Progenitor cell of endocrine pancreas (in vitro differentiated cells): ENCODE results near the gene C1orf94. TPM values are rescaled to one million over a fixed set of nuclear protein-coding genes. Genes with fewer than 3 reads are reported as not detected.

Source experiments
- DNase-seq: peaks from one replicate; pipeline ENCODE4 v3.0.0; 2021; ENCODE audit warnings: low spot score; ENCODE audit not compliant: unreplicated experiment
- H3K27ac Mint-ChIP-seq: 2 replicates; pipeline ENCODE4 v1.8.0; 2021; ENCODE audit warnings: mild to moderate bottlenecking, moderate library complexity, mixed read lengths
- H3K27me3 Mint-ChIP-seq: 2 replicates; pipeline ENCODE4 v1.8.0; 2021; ENCODE audit warnings: mixed read lengths
- H3K36me3 Mint-ChIP-seq: 2 replicates; pipeline ENCODE4 v1.8.0; 2022; ENCODE audit warnings: mixed read lengths; ENCODE audit not compliant: insufficient read depth
- H3K4me1 Mint-ChIP-seq: 2 replicates; pipeline ENCODE4 v1.8.0; 2021; ENCODE audit warnings: low read depth, mixed read lengths
- H3K4me3 Mint-ChIP-seq: 2 replicates; pipeline ENCODE4 v1.8.0; 2021; ENCODE audit warnings: low read depth, mild to moderate bottlenecking, moderate library complexity, mixed read lengths
- H3K9me3 Mint-ChIP-seq: 2 replicates; pipeline ENCODE4 v1.8.0; 2021; ENCODE audit warnings: low read depth, mixed read lengths
- total RNA-seq: library from RNA; stranded (reverse); gene quantifications from 2 replicates; pipeline ENCODE4 v1.2.1, GENCODE V29; 2021
- TF ChIP-seq, protein P1 (sequence below): fragments of 200-600 bp; sonication (generic); IDR thresholded peaks from one replicate; pipeline ENCODE4 v1.5.0; 2021; ENCODE audit warnings: antibody characterized with exemption, mild to moderate bottlenecking; ENCODE audit not compliant: unreplicated experiment

C1orf94 gene
- total RNA-seq, 1 donor from 2014 or later = not detected

DNA sequence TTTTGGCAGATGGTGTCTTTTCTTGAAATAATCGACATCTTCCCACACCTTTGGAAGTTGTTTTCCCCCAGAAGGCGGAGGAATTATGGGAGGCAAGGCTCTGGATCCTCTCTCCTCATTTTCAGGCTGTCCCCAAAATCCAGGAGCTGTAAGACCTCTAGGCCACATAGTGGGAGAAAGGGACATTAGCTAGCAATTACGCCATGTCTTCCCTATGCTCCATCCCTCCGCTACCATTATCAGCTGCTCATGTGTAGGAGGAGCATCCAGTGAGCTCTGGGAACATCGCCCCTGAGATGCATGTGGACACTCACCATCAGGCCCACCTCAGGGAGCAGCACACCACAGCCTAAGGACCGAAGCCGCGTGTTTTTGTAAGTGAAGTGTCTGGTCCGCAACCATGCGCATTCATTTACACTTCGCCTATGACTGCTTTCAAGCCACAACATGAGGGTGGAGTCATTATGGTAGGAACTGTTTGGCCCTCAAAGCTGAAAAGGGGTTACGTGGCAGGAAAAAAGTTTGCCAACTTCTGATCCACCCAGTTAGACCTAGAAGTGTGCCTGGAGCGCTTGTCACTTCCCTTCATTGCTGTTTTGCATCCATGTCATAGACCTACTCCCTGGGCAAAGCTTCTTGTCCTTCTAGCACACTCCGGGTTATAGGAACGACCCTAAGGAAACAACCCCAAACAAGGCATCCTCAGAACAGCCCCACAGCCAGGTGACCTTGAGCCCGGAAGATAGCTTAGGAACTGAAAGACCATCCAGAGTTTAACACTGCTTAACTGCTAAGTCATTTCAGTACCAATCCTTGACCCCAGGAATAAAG is 85.5 kb downstream of the C1orf94 start:
- TF ChIP-seq, protein P1, sequence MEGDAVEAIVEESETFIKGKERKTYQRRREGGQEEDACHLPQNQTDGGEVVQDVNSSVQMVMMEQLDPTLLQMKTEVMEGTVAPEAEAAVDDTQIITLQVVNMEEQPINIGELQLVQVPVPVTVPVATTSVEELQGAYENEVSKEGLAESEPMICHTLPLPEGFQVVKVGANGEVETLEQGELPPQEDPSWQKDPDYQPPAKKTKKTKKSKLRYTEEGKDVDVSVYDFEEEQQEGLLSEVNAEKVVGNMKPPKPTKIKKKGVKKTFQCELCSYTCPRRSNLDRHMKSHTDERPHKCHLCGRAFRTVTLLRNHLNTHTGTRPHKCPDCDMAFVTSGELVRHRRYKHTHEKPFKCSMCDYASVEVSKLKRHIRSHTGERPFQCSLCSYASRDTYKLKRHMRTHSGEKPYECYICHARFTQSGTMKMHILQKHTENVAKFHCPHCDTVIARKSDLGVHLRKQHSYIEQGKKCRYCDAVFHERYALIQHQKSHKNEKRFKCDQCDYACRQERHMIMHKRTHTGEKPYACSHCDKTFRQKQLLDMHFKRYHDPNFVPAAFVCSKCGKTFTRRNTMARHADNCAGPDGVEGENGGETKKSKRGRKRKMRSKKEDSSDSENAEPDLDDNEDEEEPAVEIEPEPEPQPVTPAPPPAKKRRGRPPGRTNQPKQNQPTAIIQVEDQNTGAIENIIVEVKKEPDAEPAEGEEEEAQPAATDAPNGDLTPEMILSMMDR = no peak
- Mint-ChIP-seq H3K36me3 (no peaks in the 10 kb centered on the region), H3K4me3 (no peak overlapping the region), H3K27ac (no peak overlapping the region), H3K9me3 (no peaks in the 10 kb centered on the region), H3K4me1 (no peaks in the 10 kb centered on the region), H3K27me3 (peaks cover 34% of the 10 kb centered on the region)
- no peak for DNase-seq

DNA sequence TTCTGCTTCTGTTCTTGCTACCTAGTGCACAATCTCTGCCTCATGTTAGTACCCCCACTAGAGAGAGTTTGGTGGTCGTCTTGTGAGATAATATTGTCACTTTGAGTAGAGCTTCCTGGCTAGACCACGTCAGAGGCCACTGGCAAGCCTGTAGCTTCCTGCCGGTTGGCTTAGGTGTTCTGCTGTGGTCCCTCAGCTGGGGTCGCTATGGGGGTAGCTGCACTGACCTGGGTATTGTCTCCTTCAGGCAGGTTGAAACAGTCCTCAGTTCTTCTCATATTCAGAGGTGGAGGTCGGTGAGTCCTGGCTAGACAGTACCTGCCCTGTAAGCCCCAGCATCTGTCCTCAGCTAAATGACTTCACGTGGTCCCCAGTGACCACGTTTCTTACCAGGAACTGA is 86.2 kb downstream of the C1orf94 start:
- H3K27me3 Mint-ChIP-seq = peaks cover 40% of the 10 kb centered on the region
- H3K9me3 Mint-ChIP-seq = no peaks in the 10 kb centered on the region
- H3K4me3 Mint-ChIP-seq = no peak overlapping the region
- TF ChIP-seq, protein P1 = no peak
- no peak overlapping the region for H3K27ac Mint-ChIP-seq
- DNase-seq = no peak
- no peaks in the 10 kb centered on the region for H3K4me1 Mint-ChIP-seq
- no peaks in the 10 kb centered on the region for H3K36me3 Mint-ChIP-seq

DNA sequence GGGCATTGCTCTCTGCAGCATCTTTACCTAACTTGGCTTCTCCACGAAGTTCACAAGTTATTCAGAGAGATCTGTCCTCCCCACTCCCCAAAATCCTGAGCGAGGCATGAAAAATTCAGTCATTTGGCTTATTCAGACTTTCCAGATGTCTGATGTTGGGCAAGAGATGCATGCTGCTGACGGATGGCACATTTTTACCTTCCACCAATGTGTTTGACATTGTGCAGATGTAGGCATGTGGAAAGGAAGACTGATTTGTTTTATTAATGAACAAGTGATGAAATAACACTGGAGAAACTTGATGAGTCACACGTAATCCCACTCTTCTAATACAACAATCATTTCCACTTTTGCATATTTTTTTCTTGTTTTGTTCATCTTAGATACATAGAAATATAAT is 86.7 kb downstream of the C1orf94 start:
- peaks cover 44% of the 10 kb centered on the region for H3K27me3 Mint-ChIP-seq
- H3K4me1 Mint-ChIP-seq = no peaks in the 10 kb centered on the region
- no peaks in the 10 kb centered on the region for H3K9me3 Mint-ChIP-seq
- no peak for DNase-seq
- no peaks in the 10 kb centered on the region for H3K36me3 Mint-ChIP-seq
- H3K4me3 Mint-ChIP-seq = no peak overlapping the region
- H3K27ac Mint-ChIP-seq = no peak overlapping the region
- TF ChIP-seq, protein P1 = no peak

DNA sequence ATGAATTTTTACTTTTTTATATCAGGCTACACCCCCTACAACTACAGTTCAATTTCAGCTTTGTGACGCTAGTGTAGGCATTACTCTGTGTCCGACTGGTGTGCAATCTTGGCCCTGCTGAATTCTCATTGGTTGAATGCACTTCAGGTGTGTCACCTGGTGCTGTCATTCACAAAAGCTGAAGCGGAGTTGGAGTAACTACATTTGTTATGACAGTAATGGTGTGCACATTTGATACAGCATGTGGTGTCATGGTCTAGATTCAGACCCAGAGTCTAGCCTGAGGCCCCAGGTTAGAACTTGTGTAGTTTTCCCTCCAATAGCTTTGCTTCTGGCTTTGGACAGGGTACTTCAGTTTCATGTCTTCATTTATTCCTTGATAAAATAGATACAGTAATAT is 88.7 kb downstream of the C1orf94 start:
- TF ChIP-seq, protein P1 = no peak
- peaks cover 58% of the 10 kb centered on the region for H3K27me3 Mint-ChIP-seq
- H3K4me1 Mint-ChIP-seq = no peaks in the 10 kb centered on the region
- no peaks in the 10 kb centered on the region for H3K9me3 Mint-ChIP-seq
- H3K27ac Mint-ChIP-seq = no peak overlapping the region
- no peak for DNase-seq
- no peak overlapping the region for H3K4me3 Mint-ChIP-seq
- H3K36me3 Mint-ChIP-seq = no peaks in the 10 kb centered on the region

DNA sequence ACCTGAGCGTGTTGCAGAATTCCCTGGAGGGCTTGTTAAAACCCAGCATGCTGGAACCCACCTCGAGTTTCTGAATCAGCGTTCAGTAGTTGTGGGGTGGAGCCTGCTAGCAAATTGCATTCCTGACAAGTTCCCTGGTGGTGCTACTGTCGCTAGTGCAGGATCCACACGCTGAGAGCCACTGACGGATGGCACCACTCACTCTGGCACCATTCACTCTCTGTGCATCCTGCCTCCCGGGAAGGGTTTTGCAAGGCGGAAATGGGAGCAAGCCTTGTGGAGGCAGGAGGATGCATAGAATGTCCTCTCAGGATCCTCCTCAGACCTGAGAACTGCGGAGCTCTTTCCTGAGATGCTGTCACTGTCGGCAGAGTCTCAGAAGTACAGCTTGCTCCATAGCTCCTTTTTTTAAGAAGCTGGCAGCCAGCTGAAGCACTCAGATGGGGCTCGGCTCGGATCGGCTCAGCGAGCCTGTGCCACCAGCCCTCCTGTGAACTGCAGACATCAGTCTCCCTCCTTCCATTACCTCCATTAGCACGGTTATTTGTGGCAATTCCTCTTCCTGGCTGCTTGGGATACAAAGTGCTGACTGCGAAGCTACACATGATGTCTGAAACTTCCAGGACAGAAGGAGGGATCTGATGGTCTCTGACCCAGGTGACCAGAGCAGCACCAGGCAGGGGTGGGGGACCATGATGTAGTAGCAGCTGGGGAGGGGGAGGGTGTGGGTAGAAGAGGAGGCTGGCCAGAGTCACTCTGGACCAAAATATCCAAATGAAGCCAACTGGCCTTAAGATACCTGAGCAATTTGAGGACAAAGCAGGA is 89.6 kb downstream of the C1orf94 start:
- TF ChIP-seq, protein P1 = no peak
- no peaks in the 10 kb centered on the region for H3K36me3 Mint-ChIP-seq
- H3K9me3 Mint-ChIP-seq = no peaks in the 10 kb centered on the region
- DNase-seq = no peak
- H3K27ac Mint-ChIP-seq = no peak overlapping the region
- no peak overlapping the region for H3K4me3 Mint-ChIP-seq
- peaks cover 58% of the 10 kb centered on the region for H3K27me3 Mint-ChIP-seq
- H3K4me1 Mint-ChIP-seq = no peaks in the 10 kb centered on the region
